ENCODE measurements around the gene ATP8B3. TPM values are rescaled to one million over a fixed set of nuclear protein-coding genes. Genes with fewer than 3 reads are reported as not detected.

Gene ATP8B3
- total and polyA plus RNA-seq, 9 of the 15 experiments (the other 6 are each of a cell fraction or from before 2014, with no cell fraction given), result 1.2 to 12.3 (median 3.8) TPM

GRCh38 chr19:1848399-1849131 is 36.5 kb upstream of the ATP8B3 start, which contains the start of gene REXO1 (continued):
- TF ChIP-seq ZFP30 (CRISPR knock-in tag; IDR thresholded peaks at IDR 0.05; ENCODE audit: borderline replicate concordance), result no peak
- TF ChIP-seq ARID2 (IDR thresholded peaks at IDR 0.05), result no peak
- no peak for TF ChIP-seq ZNF212 (CRISPR knock-in tag; IDR thresholded peaks at IDR 0.05)
- no peak for TF ChIP-seq ZNF780A (CRISPR knock-in tag; IDR thresholded peaks at IDR 0.05)
- TF ChIP-seq SRSF3 (IDR thresholded peaks at IDR 0.05; ENCODE audit: insufficient read depth, low read length), result no peak
- peak; percentile 89 for TF ChIP-seq ZNF24 (IDR thresholded peaks at IDR 0.05)
- TF ChIP-seq HES1 (IDR thresholded peaks at IDR 0.05; ENCODE audit: low read depth), result no peak
- no peak; the same call in 1 of the 2 replicates for TF ChIP-seq ZNF263 (CRISPR knock-in tag; IDR thresholded peaks at IDR 0.05; ENCODE audit: borderline replicate concordance)
- no peak for TF ChIP-seq EWSR1 (IDR thresholded peaks at IDR 0.05; ENCODE audit: borderline replicate concordance, low read depth, partially characterized antibody)
- TF ChIP-seq NELFE (IDR thresholded peaks at IDR 0.05; ENCODE audit: insufficient read depth, insufficient read length), result no peak
- 0 out of 4 replicates have a peak, but pooled peaks have one; percentile 50 to 61 for TF ChIP-seq FOXK2 (conservative IDR thresholded peaks at IDR 0.05 in 1 of 2, IDR thresholded peaks at IDR 0.05 in 1 of 2; ENCODE audit: low read depth in 2 of 2)
- TF ChIP-seq MBD1 (CRISPR knock-in tag; IDR thresholded peaks at IDR 0.05), result no peak
- no peak for TF ChIP-seq ZNF165 (CRISPR knock-in tag; IDR thresholded peaks at IDR 0.05; ENCODE audit: borderline replicate concordance)
- peak; percentile 87 for TF ChIP-seq SMAD3 (CRISPR knock-in tag; conservative IDR thresholded peaks at IDR 0.05)
- no peak for TF ChIP-seq ZSCAN32 (CRISPR knock-in tag; IDR thresholded peaks at IDR 0.05)
- TF ChIP-seq GTF2A2 (tag; IDR thresholded peaks at IDR 0.05), result peak; percentile 61; the same call in 1 of the 2 replicates
- TF ChIP-seq ZNF140 (CRISPR knock-in tag; IDR thresholded peaks at IDR 0.05), result no peak
- TF ChIP-seq BCLAF1 (IDR thresholded peaks at IDR 0.05; ENCODE audit: borderline replicate concordance in 1 of 2, control insufficient read depth in 1 of 2, low read depth in 2 of 2, low read length in 1 of 2), result 0 out of 4 replicates have a peak, but pooled peaks of 1 of the 2 experiments have one; percentile 26
- 0 out of 2 replicates have a peak, but pooled peaks have one; percentile 18 for TF ChIP-seq ATF6 (CRISPR knock-in tag; IDR thresholded peaks at IDR 0.05)
- TF ChIP-seq TCF3 (CRISPR knock-in tag; IDR thresholded peaks at IDR 0.05), result no peak
